ENCODE data around the gene KCNK5. TPM values are rescaled to one million over a fixed set of nuclear protein-coding genes. Genes with fewer than 3 reads are reported as not detected.

KCNK5 gene
- total RNA-seq, 1 donor from 2014 or later: not detected

- Mint-ChIP-seq H3K27ac (ENCODE audit: unreplicated experiment) (no peak overlapping the region), H3K9me3 (ENCODE audit: unreplicated experiment) (peaks cover 3% of the 10 kb centered on the region)
Observed at GRCh38 chr6:39256294-39256940, 27.1 kb upstream of the KCNK5 start.

GRCh38 chr6:39254999-39255535, 25.8 kb upstream of the KCNK5 start:
- Mint-ChIP-seq H3K4me1 (ENCODE audit: unreplicated experiment) (no peaks in the 10 kb centered on the region), H3K9me3 (ENCODE audit: unreplicated experiment) (peaks cover 3% of the 10 kb centered on the region), H3K36me3 (ENCODE audit: unreplicated experiment) (no peaks in the 10 kb centered on the region), H3K27me3 (ENCODE audit: unreplicated experiment) (peaks cover 15% of the 10 kb centered on the region), H3K27ac (ENCODE audit: unreplicated experiment) (no peak overlapping the region), H3K4me3 (ENCODE audit: unreplicated experiment) (no peak overlapping the region)
- TF ChIP-seq, protein P1, sequence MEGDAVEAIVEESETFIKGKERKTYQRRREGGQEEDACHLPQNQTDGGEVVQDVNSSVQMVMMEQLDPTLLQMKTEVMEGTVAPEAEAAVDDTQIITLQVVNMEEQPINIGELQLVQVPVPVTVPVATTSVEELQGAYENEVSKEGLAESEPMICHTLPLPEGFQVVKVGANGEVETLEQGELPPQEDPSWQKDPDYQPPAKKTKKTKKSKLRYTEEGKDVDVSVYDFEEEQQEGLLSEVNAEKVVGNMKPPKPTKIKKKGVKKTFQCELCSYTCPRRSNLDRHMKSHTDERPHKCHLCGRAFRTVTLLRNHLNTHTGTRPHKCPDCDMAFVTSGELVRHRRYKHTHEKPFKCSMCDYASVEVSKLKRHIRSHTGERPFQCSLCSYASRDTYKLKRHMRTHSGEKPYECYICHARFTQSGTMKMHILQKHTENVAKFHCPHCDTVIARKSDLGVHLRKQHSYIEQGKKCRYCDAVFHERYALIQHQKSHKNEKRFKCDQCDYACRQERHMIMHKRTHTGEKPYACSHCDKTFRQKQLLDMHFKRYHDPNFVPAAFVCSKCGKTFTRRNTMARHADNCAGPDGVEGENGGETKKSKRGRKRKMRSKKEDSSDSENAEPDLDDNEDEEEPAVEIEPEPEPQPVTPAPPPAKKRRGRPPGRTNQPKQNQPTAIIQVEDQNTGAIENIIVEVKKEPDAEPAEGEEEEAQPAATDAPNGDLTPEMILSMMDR (IDR thresholded peaks at IDR 0.05): no peak
- no peak for DNase-seq (ENCODE audit: extremely low spot score, unreplicated experiment)

More at GRCh38 chr6:39256294-39256940, 27.1 kb upstream of the KCNK5 start:
- DNase-seq (ENCODE audit: extremely low spot score, unreplicated experiment): no peak
- Mint-ChIP-seq H3K4me1 (ENCODE audit: unreplicated experiment) (no peaks in the 10 kb centered on the region), H3K4me3 (ENCODE audit: unreplicated experiment) (no peak overlapping the region), H3K36me3 (ENCODE audit: unreplicated experiment) (no peaks in the 10 kb centered on the region), H3K27me3 (ENCODE audit: unreplicated experiment) (peaks cover 15% of the 10 kb centered on the region)
- TF ChIP-seq, protein P1 (IDR thresholded peaks at IDR 0.05): no peak

GRCh38 chr6:39251406-39251805, 22.1 kb upstream of the KCNK5 start:
- Mint-ChIP-seq H3K4me3 (ENCODE audit: unreplicated experiment) (no peak overlapping the region), H3K36me3 (ENCODE audit: unreplicated experiment) (no peaks in the 10 kb centered on the region), H3K4me1 (ENCODE audit: unreplicated experiment) (no peaks in the 10 kb centered on the region), H3K9me3 (ENCODE audit: unreplicated experiment) (peaks cover 3% of the 10 kb centered on the region), H3K27me3 (ENCODE audit: unreplicated experiment) (peaks cover 15% of the 10 kb centered on the region), H3K27ac (ENCODE audit: unreplicated experiment) (no peak overlapping the region)
- no peak for DNase-seq (ENCODE audit: extremely low spot score, unreplicated experiment)
- TF ChIP-seq, protein P1 (IDR thresholded peaks at IDR 0.05): no peak

DNA sequence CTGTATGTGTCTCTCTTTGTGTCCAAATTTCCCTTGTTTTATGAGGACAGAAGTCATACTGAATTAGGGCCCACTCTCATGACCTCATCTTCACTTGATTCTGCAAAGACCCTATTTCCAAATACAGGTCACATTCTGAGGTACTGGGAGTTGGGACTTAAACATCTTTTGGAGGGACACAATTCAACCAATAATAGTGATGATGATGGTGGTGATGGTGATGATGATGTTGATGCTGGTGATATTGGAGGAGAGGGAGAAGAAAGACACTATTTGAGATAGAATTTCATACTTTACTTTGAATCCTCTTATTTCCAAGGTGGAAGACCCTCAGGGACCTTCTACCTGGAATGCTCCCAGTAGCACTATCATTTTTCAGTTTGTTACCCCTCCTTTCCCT, 21.2 kb upstream of the KCNK5 start:
- Mint-ChIP-seq H3K4me3 (ENCODE audit: unreplicated experiment) (no peak overlapping the region), H3K4me1 (ENCODE audit: unreplicated experiment) (no peaks in the 10 kb centered on the region), H3K27ac (ENCODE audit: unreplicated experiment) (no peak overlapping the region), H3K36me3 (ENCODE audit: unreplicated experiment) (no peaks in the 10 kb centered on the region), H3K27me3 (ENCODE audit: unreplicated experiment) (peaks cover 15% of the 10 kb centered on the region), H3K9me3 (ENCODE audit: unreplicated experiment) (peaks cover 3% of the 10 kb centered on the region)
- DNase-seq (ENCODE audit: extremely low spot score, unreplicated experiment): no peak
- TF ChIP-seq, protein P1 (IDR thresholded peaks at IDR 0.05): no peak

GRCh38 chr6:39249278-39249677, 20.0 kb upstream of the KCNK5 start:
- peaks cover 15% of the 10 kb centered on the region for H3K27me3 Mint-ChIP-seq (ENCODE audit: unreplicated experiment)
- no peaks in the 10 kb centered on the region for H3K9me3 Mint-ChIP-seq (ENCODE audit: unreplicated experiment)
- no peak overlapping the region for H3K4me3 Mint-ChIP-seq (ENCODE audit: unreplicated experiment)
- DNase-seq (ENCODE audit: extremely low spot score, unreplicated experiment): no peak
- no peaks in the 10 kb centered on the region for H3K36me3 Mint-ChIP-seq (ENCODE audit: unreplicated experiment)
- H3K27ac Mint-ChIP-seq (ENCODE audit: unreplicated experiment): no peak overlapping the region
- no peaks in the 10 kb centered on the region for H3K4me1 Mint-ChIP-seq (ENCODE audit: unreplicated experiment)
- TF ChIP-seq, protein P1 (IDR thresholded peaks at IDR 0.05): no peak

All from osteocyte (in vitro differentiated cells).